Epithelial cell of proximal tubule (primary cell): ENCODE measurements around the gene OSBPL5. TPM values are rescaled to one million over a fixed set of nuclear protein-coding genes. Genes with fewer than 3 reads are reported as not detected.

ENCODE experiments used
- DNase-seq: peaks from one replicate; pipeline ENCODE4 v3.0.0-alpha.2; 2011; ENCODE audit warnings: low read depth
- H3K4me3 ChIP-seq: 2 replicates; pipeline ENCODE4 v1.5.1; 2011; ENCODE audit warnings: low read depth, mild to moderate bottlenecking, low read length
- total RNA-seq: library from RNA; depleted of rRNA; stranded (reverse); fragments of >200 nt; gene quantifications from 2 replicates; pipeline ENCODE4 v1.2.3, GENCODE V29; 2015
- TF ChIP-seq, protein P1 (sequence below): conservative IDR thresholded peaks from 2 replicates; pipeline ENCODE4 v1.5.1; 2012; ENCODE audit warnings: low read depth, mild to moderate bottlenecking, low read length

Gene OSBPL5
- total RNA-seq, 1 donor from 2014 or later, result 25.3 TPM

GRCh38 chr11:3087821-3088800, 77.0 kb downstream of the OSBPL5 start:
- DNase-seq, result no peak
- TF ChIP-seq, protein P1, sequence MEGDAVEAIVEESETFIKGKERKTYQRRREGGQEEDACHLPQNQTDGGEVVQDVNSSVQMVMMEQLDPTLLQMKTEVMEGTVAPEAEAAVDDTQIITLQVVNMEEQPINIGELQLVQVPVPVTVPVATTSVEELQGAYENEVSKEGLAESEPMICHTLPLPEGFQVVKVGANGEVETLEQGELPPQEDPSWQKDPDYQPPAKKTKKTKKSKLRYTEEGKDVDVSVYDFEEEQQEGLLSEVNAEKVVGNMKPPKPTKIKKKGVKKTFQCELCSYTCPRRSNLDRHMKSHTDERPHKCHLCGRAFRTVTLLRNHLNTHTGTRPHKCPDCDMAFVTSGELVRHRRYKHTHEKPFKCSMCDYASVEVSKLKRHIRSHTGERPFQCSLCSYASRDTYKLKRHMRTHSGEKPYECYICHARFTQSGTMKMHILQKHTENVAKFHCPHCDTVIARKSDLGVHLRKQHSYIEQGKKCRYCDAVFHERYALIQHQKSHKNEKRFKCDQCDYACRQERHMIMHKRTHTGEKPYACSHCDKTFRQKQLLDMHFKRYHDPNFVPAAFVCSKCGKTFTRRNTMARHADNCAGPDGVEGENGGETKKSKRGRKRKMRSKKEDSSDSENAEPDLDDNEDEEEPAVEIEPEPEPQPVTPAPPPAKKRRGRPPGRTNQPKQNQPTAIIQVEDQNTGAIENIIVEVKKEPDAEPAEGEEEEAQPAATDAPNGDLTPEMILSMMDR, result no peak
- no peak overlapping the region for H3K4me3 ChIP-seq

DNA sequence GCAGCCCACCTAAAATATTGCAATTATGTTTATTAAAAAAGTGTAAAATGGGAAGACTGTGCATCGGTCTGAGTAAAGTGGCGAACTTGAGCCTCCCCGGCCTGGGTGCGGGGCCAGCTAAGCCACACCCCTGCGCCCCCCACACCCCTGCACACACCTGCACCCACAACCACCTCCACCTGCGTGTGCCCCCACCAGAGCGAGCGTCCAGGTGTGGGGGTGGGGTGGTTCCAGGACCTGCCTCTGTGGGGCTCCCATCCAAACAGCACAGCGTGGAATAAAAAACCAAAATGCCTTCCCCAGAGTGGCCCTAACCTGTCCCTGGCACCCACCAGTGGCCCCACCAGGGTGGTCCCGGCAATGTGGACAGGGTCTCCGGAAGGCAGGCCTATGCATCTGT, 77.7 kb downstream of the OSBPL5 start:
- DNase-seq, result no peak
- H3K4me3 ChIP-seq, result no peak overlapping the region
- TF ChIP-seq, protein P1, result no peak

GRCh38 chr11:3086671-3087150, 78.4 kb downstream of the OSBPL5 start:
- TF ChIP-seq, protein P1, result no peak
- H3K4me3 ChIP-seq, result no peak overlapping the region
- no peak for DNase-seq

GRCh38 chr11:3086114-3086513, 79.0 kb downstream of the OSBPL5 start:
- TF ChIP-seq, protein P1, result no peak
- DNase-seq, result no peak
- no peak overlapping the region for H3K4me3 ChIP-seq

GRCh38 chr11:3085052-3085451, 80.1 kb downstream of the OSBPL5 start:
- no peak overlapping the region for H3K4me3 ChIP-seq
- TF ChIP-seq, protein P1, result no peak
- no peak for DNase-seq

DNA sequence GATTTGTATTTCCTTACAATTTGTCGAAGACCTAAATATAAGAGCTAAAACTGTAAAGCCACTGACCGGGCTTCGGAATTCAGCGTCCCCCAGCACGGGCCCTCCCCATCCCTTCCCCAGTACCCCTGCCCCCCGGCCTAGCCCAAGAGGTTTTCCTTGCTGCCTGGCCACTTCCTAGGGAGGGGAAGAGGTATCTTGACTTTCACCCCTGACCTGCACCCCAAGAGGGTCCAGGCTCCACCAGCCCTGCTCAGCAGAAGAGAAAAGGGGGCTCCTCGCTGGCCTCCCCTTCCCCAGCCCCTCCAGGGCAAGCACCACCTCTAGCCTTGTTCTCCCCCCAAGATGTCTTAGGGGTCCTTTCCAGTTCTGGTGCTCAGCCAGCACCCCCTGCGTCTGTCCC, 81.8 kb downstream of the OSBPL5 start:
- DNase-seq, result no peak
- TF ChIP-seq, protein P1, result no peak
- H3K4me3 ChIP-seq, result no peak overlapping the region
